Smooth muscle cell (in vitro differentiated cells): Measurements from ENCODE around the gene CRYBB2. TPM values are rescaled to one million over a fixed set of nuclear protein-coding genes. Genes with fewer than 3 reads are reported as not detected.
"Not testable (repeated sequence)": the region's sequence is repeated elsewhere in the genome, so short reads cannot be mapped to it uniquely, and the experiment has no call there.

ENCODE experiments used
- DNase-seq: peaks from one replicate; lab custom pipeline; 2025; ENCODE audit not compliant: unreplicated experiment; lab: John Stamatoyannopoulos, UW
- H2AFZ ChIP-seq: fragments of 200-600 bp; sonication (generic); 2 replicates; pipeline ENCODE4 v1.6.0; 2016; ENCODE audit warnings: antibody characterized with exemption, low read depth, mild to moderate bottlenecking
- H3F3A ChIP-seq: fragments of 200-600 bp; sonication (generic); 2 replicates; pipeline ENCODE4 v1.6.0; 2017; ENCODE audit warnings: antibody characterized with exemption, low read depth
- H3K27ac ChIP-seq: fragments of 200-600 bp; sonication (generic); 2 replicates; pipeline ENCODE4 v1.5.1; 2016; ENCODE audit warnings: low read depth, mild to moderate bottlenecking
- H3K27me3 ChIP-seq: fragments of 200-600 bp; sonication (generic); 2 replicates; pipeline ENCODE4 v1.6.1; 2016; ENCODE audit warnings: low read depth, mild to moderate bottlenecking
- H3K36me3 ChIP-seq: fragments of 200-600 bp; sonication (generic); 2 replicates; pipeline ENCODE4 v1.5.1; 2016; ENCODE audit warnings: low read depth
- H3K4me1 ChIP-seq: fragments of 200-600 bp; sonication (generic); 2 replicates; pipeline ENCODE4 v1.5.1; 2016; ENCODE audit warnings: low read depth
- H3K4me2 ChIP-seq: fragments of 200-600 bp; sonication (generic); 2 replicates; pipeline ENCODE4 v1.6.0; 2016; ENCODE audit warnings: mild to moderate bottlenecking
- H3K4me3 ChIP-seq: fragments of 200-600 bp; sonication (generic); 2 replicates; pipeline ENCODE4 v1.5.1; 2016; ENCODE audit warnings: mild to moderate bottlenecking
- H3K79me2 ChIP-seq: fragments of 200-600 bp; sonication (generic); 2 replicates; pipeline ENCODE4 v1.6.0; 2016; ENCODE audit warnings: low read depth, mild to moderate bottlenecking
- H3K9ac ChIP-seq: fragments of 200-600 bp; sonication (generic); 2 replicates; pipeline ENCODE4 v1.6.0; 2016; ENCODE audit warnings: low read depth
- H3K9me3 ChIP-seq: fragments of 200-600 bp; sonication (generic); replicated peaks from 2 replicates; pipeline ENCODE4 v1.5.1; 2016; ENCODE audit warnings: low read depth
- H4K20me1 ChIP-seq: fragments of 200-600 bp; sonication (generic); 2 replicates; pipeline ENCODE4 v1.6.0; 2016; ENCODE audit warnings: low read depth
- CTCF ChIP-seq: fragments of 200-600 bp; sonication (generic); IDR thresholded peaks from 2 replicates; pipeline ENCODE4 v1.5.1; 2017; ENCODE audit warnings: borderline replicate concordance, mild to moderate bottlenecking, antibody characterized with exemption; ENCODE audit not compliant: insufficient read depth, poor library complexity, severe bottlenecking
- WGBS: methylation state at CpG from one replicate; pipeline ENCODE4 v1.1.7; 2016; ENCODE audit warnings: low lambda C conversion rate; 5-methylcytosine and 5-hydroxymethylcytosine counted together
- polyA plus RNA-seq: library from polyadenylated mRNA; unstranded; fragments of >200 nt; fragmentation: Nextera tagmentation; extraction: Ambion mirVana; gene quantifications from 2 replicates; pipeline ENCODE4 v1.2.1, GENCODE V29; 2016
- total RNA-seq: library from RNA; depleted of rRNA; stranded (reverse); fragments of >200 nt; gene quantifications from 2 replicates; pipeline ENCODE4 v1.2.3, GENCODE V29; 2014

The CRYBB2 gene
- total and polyA plus RNA-seq, 2 experiments from 2014 or later, result not detected

GRCh38 chr22:25223269-25223850 is 3.9 kb downstream of the CRYBB2 start:
- 65% methylated on average over 12 of the region's 12 CpGs for WGBS
- H3K79me2 ChIP-seq, result no peaks in the 10 kb centered on the region
- TF ChIP-seq CTCF, result no peak

GRCh38 chr22:25228822-25229221 is 9.4 kb downstream of the CRYBB2 start:
- Histone ChIP-seq H3K9me3 (no peaks in the 10 kb centered on the region), H3K4me1 (no peaks in the 10 kb centered on the region), H2AFZ (no peak overlapping the region), H3K9ac (no peak overlapping the region), H3K79me2 (no peaks in the 10 kb centered on the region), H3K27ac (no peak overlapping the region), H3K4me2 (no peak overlapping the region), H3F3A (no peaks in the 10 kb centered on the region), H4K20me1 (no peaks in the 10 kb centered on the region), H3K4me3 (no peak overlapping the region), H3K27me3 (no peaks in the 10 kb centered on the region), H3K36me3 (no peaks in the 10 kb centered on the region)
- no peak for TF ChIP-seq CTCF
- 67% methylated on average over 12 of the region's 13 CpGs for WGBS
- no peak for DNase-seq

More at GRCh38 chr22:25223269-25223850, 3.9 kb downstream of the CRYBB2 start:
- Histone ChIP-seq H3K4me2 (no peak overlapping the region), H3F3A (no peaks in the 10 kb centered on the region), H3K9me3 (no peaks in the 10 kb centered on the region), H2AFZ (no peak overlapping the region), H3K9ac (no peak overlapping the region), H3K4me1 (no peaks in the 10 kb centered on the region), H3K27ac (no peak overlapping the region), H3K4me3 (no peak overlapping the region), H3K27me3 (peaks cover 33% of the 10 kb centered on the region), H3K36me3 (no peaks in the 10 kb centered on the region), H4K20me1 (no peaks in the 10 kb centered on the region)
- no peak for DNase-seq

GRCh38 chr22:25230760-25231159 is 11.3 kb downstream of the CRYBB2 start:
- not testable (repeated sequence) for H3K4me2 ChIP-seq, H3F3A ChIP-seq, H4K20me1 ChIP-seq, H3K9me3 ChIP-seq, H3K4me3 ChIP-seq, H3K27me3 ChIP-seq, H3K9ac ChIP-seq, H3K4me1 ChIP-seq, H2AFZ ChIP-seq, H3K27ac ChIP-seq, H3K79me2 ChIP-seq, DNase-seq, H3K36me3 ChIP-seq
- 82% methylated on average over 2 of the region's 2 CpGs for WGBS

GRCh38 chr22:25232301-25232700 is 12.9 kb downstream of the CRYBB2 start:
- no peaks in the 10 kb centered on the region for H4K20me1 ChIP-seq
- no peaks in the 10 kb centered on the region for H3K4me1 ChIP-seq
- no peak overlapping the region for H3K9ac ChIP-seq
- no peak overlapping the region for H3K4me2 ChIP-seq
- no peak for TF ChIP-seq CTCF
- H3F3A ChIP-seq, result no peaks in the 10 kb centered on the region
- no peak overlapping the region for H3K27ac ChIP-seq
- H3K27me3 ChIP-seq, result peaks cover under 1% of the 10 kb centered on the region
- no peak for DNase-seq
- no peaks in the 10 kb centered on the region for H3K9me3 ChIP-seq
- 89% methylated on average over 5 of the region's 5 CpGs for WGBS
- H2AFZ ChIP-seq, result no peak overlapping the region
- no peaks in the 10 kb centered on the region for H3K36me3 ChIP-seq
- no peak overlapping the region for H3K4me3 ChIP-seq
- H3K79me2 ChIP-seq, result no peaks in the 10 kb centered on the region

- not testable (repeated sequence) for H4K20me1 ChIP-seq, H3K36me3 ChIP-seq, H3K27ac ChIP-seq, DNase-seq, H3K9ac ChIP-seq, H3K4me1 ChIP-seq, H3K9me3 ChIP-seq, H3K79me2 ChIP-seq, H2AFZ ChIP-seq, H3F3A ChIP-seq, H3K27me3 ChIP-seq, H3K4me2 ChIP-seq, H3K4me3 ChIP-seq
Observed at GRCh38 chr22:25233706-25234105, 14.3 kb downstream of the CRYBB2 start.
